B cell (primary cell): ENCODE measurements around the gene APLF.

Source experiments
- EZH2 ChIP-seq: IDR thresholded peaks from 2 replicates; pipeline ENCODE4 v1.6.1; 2012; ENCODE audit warnings: borderline replicate concordance, low read depth, mild to moderate bottlenecking, moderate library complexity, low read length; ENCODE audit not compliant: insufficient read depth, poor library complexity, severe bottlenecking
- TF ChIP-seq, protein P1 (sequence below): fragments of 200-600 bp; IDR thresholded peaks from one replicate; pipeline ENCODE4 v1.8.0; 2022; ENCODE audit warnings: antibody characterized with exemption, mild to moderate bottlenecking

DNA sequence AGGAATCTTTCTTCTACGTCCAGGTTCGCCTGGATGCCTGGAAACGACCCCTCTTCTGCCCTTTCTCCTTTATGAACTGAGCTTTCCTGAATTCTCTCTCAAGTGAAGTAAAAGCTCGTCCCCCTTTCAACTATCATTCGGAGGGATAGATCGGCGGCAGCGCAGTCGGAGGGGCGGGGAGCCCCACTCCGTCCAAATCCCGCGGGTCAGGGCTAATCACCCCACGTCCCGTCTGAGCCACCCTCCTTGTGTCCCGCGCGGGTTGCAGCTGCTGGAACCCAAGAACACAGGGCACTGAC, 658 bp upstream of the APLF start:
- TF ChIP-seq, protein P1, sequence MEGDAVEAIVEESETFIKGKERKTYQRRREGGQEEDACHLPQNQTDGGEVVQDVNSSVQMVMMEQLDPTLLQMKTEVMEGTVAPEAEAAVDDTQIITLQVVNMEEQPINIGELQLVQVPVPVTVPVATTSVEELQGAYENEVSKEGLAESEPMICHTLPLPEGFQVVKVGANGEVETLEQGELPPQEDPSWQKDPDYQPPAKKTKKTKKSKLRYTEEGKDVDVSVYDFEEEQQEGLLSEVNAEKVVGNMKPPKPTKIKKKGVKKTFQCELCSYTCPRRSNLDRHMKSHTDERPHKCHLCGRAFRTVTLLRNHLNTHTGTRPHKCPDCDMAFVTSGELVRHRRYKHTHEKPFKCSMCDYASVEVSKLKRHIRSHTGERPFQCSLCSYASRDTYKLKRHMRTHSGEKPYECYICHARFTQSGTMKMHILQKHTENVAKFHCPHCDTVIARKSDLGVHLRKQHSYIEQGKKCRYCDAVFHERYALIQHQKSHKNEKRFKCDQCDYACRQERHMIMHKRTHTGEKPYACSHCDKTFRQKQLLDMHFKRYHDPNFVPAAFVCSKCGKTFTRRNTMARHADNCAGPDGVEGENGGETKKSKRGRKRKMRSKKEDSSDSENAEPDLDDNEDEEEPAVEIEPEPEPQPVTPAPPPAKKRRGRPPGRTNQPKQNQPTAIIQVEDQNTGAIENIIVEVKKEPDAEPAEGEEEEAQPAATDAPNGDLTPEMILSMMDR = no peak
- TF ChIP-seq EZH2 = no peak
